ENCODE data around the gene CLNK. TPM values are rescaled to one million over a fixed set of nuclear protein-coding genes. Genes with fewer than 3 reads are reported as not detected.

CLNK gene
- polyA plus RNA-seq, 3 donors, result not detected

DNA sequence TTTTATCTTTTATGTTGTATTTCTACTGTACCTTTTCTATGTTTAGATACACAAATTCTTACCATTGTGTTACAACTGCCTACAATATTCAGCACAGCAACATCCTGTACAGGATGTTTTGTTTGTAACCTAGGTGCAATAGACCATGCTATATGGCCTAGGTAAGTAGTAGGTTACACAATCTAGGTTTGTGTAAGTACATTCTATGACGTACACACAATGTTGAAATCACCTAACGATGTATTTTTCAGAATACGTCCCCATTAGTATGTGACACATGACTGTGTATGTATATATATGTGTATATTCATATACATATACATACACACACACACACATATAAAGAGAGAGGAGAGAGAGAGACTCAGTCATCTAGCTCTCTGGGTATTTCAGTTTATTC, 103.5 kb downstream of the CLNK start:
- no peak overlapping the region for H3K4me3 ChIP-seq (replicated peaks in 1 of 3; ENCODE audit: low read depth in 2 of 3, low read length in 3 of 3)
- H3K4me1 ChIP-seq (ENCODE audit: control insufficient read depth in 1 of 2, insufficient read depth in 2 of 2, low read length in 2 of 2), result peaks cover 7 to 16% of the 10 kb centered on the region in 2 donors
- intact Hi-C loops (cut with micrococcal nuclease), result loop anchor here (10.0 kb wide), 2 partner anchors 844 to 1144 kb away; partner anchors contain the start of gene HS3ST1 (in 1 of the 2)
- H3K27ac ChIP-seq (ENCODE audit: low read depth in 1 of 2, low read length in 2 of 2), result no peak overlapping the region
- no peaks in the 10 kb centered on the region for H3K9me3 Mint-ChIP-seq
- no peak for DNase-seq
- no peak overlapping the region for H3K9ac ChIP-seq (ENCODE audit: insufficient read depth, low read length, poor library complexity, severe bottlenecking)
- H3K79me2 ChIP-seq (ENCODE audit: insufficient read depth, low read length), result no peaks in the 10 kb centered on the region
- H3K4me3 Mint-ChIP-seq, result no peak overlapping the region
- no peaks in the 10 kb centered on the region for H4K20me1 ChIP-seq (ENCODE audit: insufficient read depth, low read length)
- no peaks in the 10 kb centered on the region for H3K36me3 Mint-ChIP-seq
- H3K36me3 ChIP-seq (replicated peaks in 1 of 2; ENCODE audit: control insufficient read depth in 1 of 2, insufficient read depth in 2 of 2, low read length in 2 of 2), result no peaks in the 10 kb centered on the region
- H3K4me1 Mint-ChIP-seq, result peaks cover 19% of the 10 kb centered on the region
- no peaks in the 10 kb centered on the region for H3K27me3 ChIP-seq (ENCODE audit: control insufficient read depth in 2 of 2, insufficient read depth in 2 of 2, low read length in 2 of 2)
- TF ChIP-seq, protein P1, sequence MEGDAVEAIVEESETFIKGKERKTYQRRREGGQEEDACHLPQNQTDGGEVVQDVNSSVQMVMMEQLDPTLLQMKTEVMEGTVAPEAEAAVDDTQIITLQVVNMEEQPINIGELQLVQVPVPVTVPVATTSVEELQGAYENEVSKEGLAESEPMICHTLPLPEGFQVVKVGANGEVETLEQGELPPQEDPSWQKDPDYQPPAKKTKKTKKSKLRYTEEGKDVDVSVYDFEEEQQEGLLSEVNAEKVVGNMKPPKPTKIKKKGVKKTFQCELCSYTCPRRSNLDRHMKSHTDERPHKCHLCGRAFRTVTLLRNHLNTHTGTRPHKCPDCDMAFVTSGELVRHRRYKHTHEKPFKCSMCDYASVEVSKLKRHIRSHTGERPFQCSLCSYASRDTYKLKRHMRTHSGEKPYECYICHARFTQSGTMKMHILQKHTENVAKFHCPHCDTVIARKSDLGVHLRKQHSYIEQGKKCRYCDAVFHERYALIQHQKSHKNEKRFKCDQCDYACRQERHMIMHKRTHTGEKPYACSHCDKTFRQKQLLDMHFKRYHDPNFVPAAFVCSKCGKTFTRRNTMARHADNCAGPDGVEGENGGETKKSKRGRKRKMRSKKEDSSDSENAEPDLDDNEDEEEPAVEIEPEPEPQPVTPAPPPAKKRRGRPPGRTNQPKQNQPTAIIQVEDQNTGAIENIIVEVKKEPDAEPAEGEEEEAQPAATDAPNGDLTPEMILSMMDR (IDR thresholded peaks at IDR 0.05), result no peak
- WGBS (ENCODE audit: insufficient coverage), result no CpG with 5 or more reads among the region's 3 CpGs
- peaks cover 0 to 2% (median 1%) of the 10 kb centered on the region in 3 donors for H3K27me3 Mint-ChIP-seq (ENCODE audit: low read depth in 3 of 3)
- no peak overlapping the region for H3K4me2 ChIP-seq (replicated peaks; ENCODE audit: extremely low read depth, low read length, poor library complexity, severe bottlenecking)
- H3K27ac Mint-ChIP-seq, result no peak overlapping the region
- H3K9me3 ChIP-seq (replicated peaks in 1 of 2; ENCODE audit: control insufficient read depth in 1 of 2, insufficient read depth in 1 of 2, low read length in 2 of 2), result no peaks in the 10 kb centered on the region
- no peak overlapping the region for H2AFZ ChIP-seq (ENCODE audit: insufficient read depth, low read depth, low read length, poor library complexity, severe bottlenecking)

DNA sequence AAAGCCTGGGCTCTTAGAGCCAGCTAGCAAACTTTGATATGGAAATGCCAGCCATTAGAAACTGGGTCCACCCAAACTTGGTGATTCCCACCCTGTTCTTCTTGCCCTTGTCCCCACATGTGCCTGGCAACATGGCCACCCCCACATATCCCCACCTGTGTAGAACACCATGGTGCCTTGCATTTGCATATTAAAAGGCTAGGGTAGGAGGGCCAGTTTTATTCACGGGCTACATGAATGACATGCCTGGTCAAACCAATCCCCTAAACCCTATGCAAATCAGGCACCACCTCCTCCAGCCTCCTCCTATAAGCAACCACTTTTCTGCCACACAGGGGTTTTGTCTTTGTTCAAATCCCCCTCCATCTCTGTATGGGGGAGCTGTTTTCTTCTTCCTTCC, 104.9 kb downstream of the CLNK start:
- H3K79me2 ChIP-seq (ENCODE audit: insufficient read depth, low read length), result no peaks in the 10 kb centered on the region
- intact Hi-C loops (cut with micrococcal nuclease), result loop anchor here (10.0 kb wide), 2 partner anchors 845 to 1145 kb away; partner anchors contain the start of gene HS3ST1 (in 1 of the 2)

More for the DNA sequence above, 104.9 kb downstream of the CLNK start:
- Histone ChIP-seq H4K20me1 (ENCODE audit: insufficient read depth, low read length) (no peaks in the 10 kb centered on the region), H3K4me2 (replicated peaks; ENCODE audit: extremely low read depth, low read length, poor library complexity, severe bottlenecking) (no peak overlapping the region), H3K36me3 (replicated peaks in 1 of 2; ENCODE audit: control insufficient read depth in 1 of 2, insufficient read depth in 2 of 2, low read length in 2 of 2) (no peaks in the 10 kb centered on the region), H2AFZ (ENCODE audit: insufficient read depth, low read depth, low read length, poor library complexity, severe bottlenecking) (no peak overlapping the region), H3K27me3 (ENCODE audit: control insufficient read depth in 2 of 2, insufficient read depth in 2 of 2, low read length in 2 of 2) (no peaks in the 10 kb centered on the region), H3K9ac (ENCODE audit: insufficient read depth, low read length, poor library complexity, severe bottlenecking) (no peak overlapping the region), H3K4me1 (ENCODE audit: control insufficient read depth in 1 of 2, insufficient read depth in 2 of 2, low read length in 2 of 2) (peaks cover 6 to 15% of the 10 kb centered on the region in 2 donors), H3K4me3 (replicated peaks in 1 of 3; ENCODE audit: low read depth in 2 of 3, low read length in 3 of 3) (no peak overlapping the region), H3K27ac (ENCODE audit: low read depth in 1 of 2, low read length in 2 of 2) (no peak overlapping the region), H3K9me3 (replicated peaks in 1 of 2; ENCODE audit: control insufficient read depth in 1 of 2, insufficient read depth in 1 of 2, low read length in 2 of 2) (no peaks in the 10 kb centered on the region)
- no CpG with 5 or more reads among the region's 1 CpG for WGBS (ENCODE audit: insufficient coverage)
- peaks cover 19% of the 10 kb centered on the region for H3K4me1 Mint-ChIP-seq
- TF ChIP-seq, protein P1 (IDR thresholded peaks at IDR 0.05), result no peak
- no peak overlapping the region for H3K27ac Mint-ChIP-seq
- no peaks in the 10 kb centered on the region for H3K36me3 Mint-ChIP-seq
- H3K27me3 Mint-ChIP-seq (ENCODE audit: low read depth in 3 of 3), result peaks cover 0 to 2% (median 1%) of the 10 kb centered on the region in 3 donors
- DNase-seq, result no peak
- H3K4me3 Mint-ChIP-seq, result no peak overlapping the region
- H3K9me3 Mint-ChIP-seq, result peaks cover 0 to 3% (median 0%) of the 10 kb centered on the region in 7 donors
